ENCODE data around the gene TRPC4AP. TPM values are rescaled to one million over a fixed set of nuclear protein-coding genes. Genes with fewer than 3 reads are reported as not detected.

TRPC4AP gene
- total and polyA plus RNA-seq, 2 of the 8 experiments (the other 6 are each of a cell fraction or from before 2014, with no cell fraction given), result 73.1 to 74.8 TPM

DNA sequence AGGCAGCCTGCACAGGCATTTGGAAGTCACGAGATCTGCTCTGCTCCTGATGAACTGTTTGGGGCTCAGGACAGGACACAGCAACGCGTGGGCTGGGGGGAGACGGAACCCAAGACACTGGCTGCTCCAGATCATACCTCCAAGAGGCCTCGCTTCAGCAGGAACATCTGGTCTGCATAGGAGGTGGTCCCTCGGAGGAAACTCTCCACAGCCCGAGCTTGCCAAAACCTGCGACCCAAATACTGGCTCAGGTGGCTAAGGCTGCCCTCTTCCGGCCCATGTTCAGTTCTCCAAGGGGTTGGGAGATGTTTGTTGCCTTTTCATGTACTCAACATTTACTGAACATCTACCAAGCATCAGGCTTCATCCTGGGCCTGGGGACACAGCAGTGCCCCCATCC, 85.2 kb downstream of the TRPC4AP start:
- Histone ChIP-seq H2BK15ac (ENCODE audit: low read length) (no peak overlapping the region), H3K4me3 (ENCODE audit: extremely low read depth in 1 of 4, insufficient read depth in 2 of 4, low read depth in 3 of 4, low read length in 4 of 4) (no peak overlapping the region), H4K91ac (replicated peaks; ENCODE audit: insufficient read length, low read length) (no peak overlapping the region), H2BK120ac (replicated peaks; ENCODE audit: low read depth, low read length) (no peak overlapping the region), H3K18ac (ENCODE audit: extremely low read depth, low read length) (no peak overlapping the region), H3K9ac (replicated peaks in 1 of 4; ENCODE audit: extremely low read depth in 1 of 4, low read depth in 3 of 4, low read length in 3 of 4) (no peak overlapping the region), H3K9me3 (ENCODE audit: insufficient read depth in 2 of 2, low read depth in 1 of 2, low read length in 1 of 2) (no peaks in the 10 kb centered on the region), H3K4ac (replicated peaks; ENCODE audit: insufficient read length, low read depth, low read length) (no peak overlapping the region), H3K27ac (ENCODE audit: low read depth, low read length) (no peak overlapping the region), H3K4me1 (replicated peaks in 1 of 4; ENCODE audit: control insufficient read depth in 3 of 4, insufficient read depth in 4 of 4, low read length in 3 of 4) (peaks cover 0 to 2% (median 0%) of the 10 kb centered on the region in 4 experiments; a peak in 1 of 7 replicates), H3K79me1 (ENCODE audit: low read depth, low read length) (no peaks in the 10 kb centered on the region; the same call in 1 of the 2 replicates), H3K56ac (replicated peaks; ENCODE audit: insufficient read length, low read depth, low read length) (no peak overlapping the region), H2BK20ac (ENCODE audit: low read length) (no peak overlapping the region), H2BK5ac (ENCODE audit: low read depth, low read length) (no peak overlapping the region), H3K79me2 (ENCODE audit: control insufficient read depth in 1 of 2, insufficient read depth in 2 of 2, low read length in 2 of 2) (no peaks in the 10 kb centered on the region), H2AK5ac (ENCODE audit: low read depth, low read length) (no peak overlapping the region), H2BK12ac (ENCODE audit: low read depth, low read length) (no peak overlapping the region), H3K23ac (ENCODE audit: insufficient read length) (no peak overlapping the region), H4K8ac (ENCODE audit: extremely low read depth, insufficient read depth, low read length) (no peak overlapping the region; the same call in 1 of the 2 replicates), H3K4me2 (ENCODE audit: insufficient read depth in 1 of 2, low read depth in 2 of 2, low read length in 2 of 2) (no peak overlapping the region), H4K20me1 (replicated peaks in 1 of 2; ENCODE audit: control insufficient read depth in 1 of 2, insufficient read depth in 2 of 2, low read length in 2 of 2) (peaks cover 3 to 10% of the 10 kb centered on the region in 2 experiments), H3K14ac (ENCODE audit: insufficient read length) (no peak overlapping the region), H3K23me2 (ENCODE audit: low read depth, low read length) (no peaks in the 10 kb centered on the region), H3K36me3 (ENCODE audit: control insufficient read depth in 2 of 4, insufficient read depth in 4 of 4, low read length in 3 of 4) (peaks cover 26 to 92% (median 69%) of the 10 kb centered on the region in 4 experiments), H4K5ac (ENCODE audit: insufficient read length, low read depth, low read length) (no peak overlapping the region), H2AFZ (ENCODE audit: low read length) (no peak overlapping the region), H3K27me3 (replicated peaks in 1 of 4; ENCODE audit: control insufficient read depth in 3 of 4, extremely low read depth in 1 of 4, insufficient read depth in 3 of 4, low read length in 3 of 4) (no peaks in the 10 kb centered on the region)
- 91% methylated on average over 9 of the region's 9 CpGs; no CpG with 5 or more reads in 1 of the 2 experiments for WGBS, 2 experiments (ENCODE audit: extremely low coverage in 1 of 2, insufficient coverage in 1 of 2, insufficient read length in 1 of 2, insufficient replicate concordance in 2 of 2, low coverage in 1 of 2, low lambda C conversion rate in 2 of 2, missing lambda C conversion rate in 1 of 2)
- FAIRE-seq, result no peak
- TF ChIP-seq GTF2F1 (IDR thresholded peaks at IDR 0.05; ENCODE audit: borderline replicate concordance, low read depth, low read length), result no peak
- TF ChIP-seq RAD21 (IDR thresholded peaks at IDR 0.05 in 1 of 2, conservative IDR thresholded peaks at IDR 0.05 in 1 of 2; ENCODE audit: low read depth in 2 of 2, low read length in 2 of 2), result peak in 1 of 2 experiments; percentile 11; a peak in 1 of 4 replicates
- ChIA-PET POLR2A (ENCODE audit: partially characterized antibody) (no interaction called here), CTCF (ENCODE audit: partially characterized antibody) (interaction anchor here (0.9 kb wide), 1 partner anchor 133 kb away, joined by 4 read pairs; no protein-coding TSS in a partner anchor)
- DNase-seq (ENCODE audit: low read depth in 1 of 2, low spot score in 2 of 2), result no peak

Measured in H1 (cell line).